Measurements from ENCODE around the gene MPL.

The MPL gene

GRCh38 chr1:43402089-43402865, 64.7 kb downstream of the MPL start:
- Histone ChIP-seq H3K27me3 (replicated peaks) (no peaks in the 10 kb centered on the region), H3K36me3 (replicated peaks) (peaks cover 40% of the 10 kb centered on the region), H3K4me3 (ENCODE audit: low read depth, low read length) (no peak overlapping the region), H3K27ac (no peak overlapping the region)
- no peak for DNase-seq
- TF ChIP-seq CTCF (IDR thresholded peaks at IDR 0.05; ENCODE audit: low read depth, low read length, missing control alignments) = no peak
- in situ Hi-C loops (cut with HindIII; ENCODE audit: low pct_ligation_motif_present, low sequenced_read_pairs) = loop anchor here (25.0 kb wide), 1 partner anchor 165 kb away; no protein-coding TSS in a partner anchor

All from brain microvascular endothelial cell (primary cell).